Esophagus squamous epithelium (tissue), 5 donors: ENCODE measurements around the gene TAB2. TPM values are rescaled to one million over a fixed set of nuclear protein-coding genes. Genes with fewer than 3 reads are reported as not detected.

Experiments used
- DNase-seq: peaks from one replicate; lab custom pipeline; 2025; lab: John Stamatoyannopoulos, UW
- H3K27ac ChIP-seq, 4 donors: fragments of 200-600 bp; sonication (generic); one replicate each; pipeline ENCODE4 v1.5.1; 2016 to 2019; ENCODE audit warnings: mild to moderate bottlenecking in 1 of 4
- H3K27me3 ChIP-seq, 4 donors: fragments of 200-600 bp; sonication (generic); 1 replicate in 3 of 4; 2 replicates in 1 of 4; pipeline versions ENCODE4 v1.5.1 to v1.6.0; 2017 to 2021; ENCODE audit warnings: antibody characterized with exemption in 1 of 4
- H3K36me3 ChIP-seq, 3 donors: fragments of 200-600 bp; sonication (generic); one replicate each; pipeline ENCODE4 v1.5.1; 2016 to 2019
- H3K4me1 ChIP-seq, 3 donors: fragments of 200-600 bp; sonication (generic); one replicate each; pipeline ENCODE4 v1.5.1; 2017 to 2019
- H3K4me3 ChIP-seq, 4 donors: fragments of 200-600 bp; sonication (generic); 1 replicate in 3 of 4; 2 replicates in 1 of 4; pipeline ENCODE4 v1.5.1; 2016 to 2019; ENCODE audit warnings: mild to moderate bottlenecking in 2 of 4, moderate library complexity in 1 of 4
- H3K9me3 ChIP-seq, 3 donors: fragments of 200-600 bp; sonication (generic); one replicate each; pipeline ENCODE4 v1.5.1; 2016 to 2019
- CTCF ChIP-seq, 6 experiments: fragments of 450-650 bp in 4 of 6; fragments of 200-600 bp in 2 of 6; sonication (generic) in 2 of 6; IDR thresholded peaks; one replicate each; pipeline ENCODE4 v1.5.1; 2016 to 2019; ENCODE audit warnings: antibody characterized with exemption in 6 of 6, mild to moderate bottlenecking in 4 of 6, moderate library complexity in 4 of 6
- POLR2A ChIP-seq, 4 donors: fragments of 450-650 bp; IDR thresholded peaks; one replicate each; pipeline ENCODE4 v1.6.1; 2017; ENCODE audit warnings: antibody characterized with exemption in 4 of 4, mild to moderate bottlenecking in 4 of 4, moderate library complexity in 3 of 4
- WGBS, 2 donors: methylation state at CpG; one replicate each; pipeline ENCODE4 v1.1.5; 2018; 5-methylcytosine and 5-hydroxymethylcytosine counted together
- intact Hi-C: fragments of 100-400 bp; cut with DNase I; formaldehyde crosslinking; loops from one replicate; pipeline ENCODE4 v1.15.0; 2022
- total RNA-seq, 4 donors: library from RNA; depleted of rRNA; stranded (reverse); fragments of >200 nt; gene quantifications; one replicate each; pipeline ENCODE4 v1.1.0, GENCODE V29; 2016
- donor health status: DM: yes; HTN: yes; CAD: no.

Gene TAB2
- total RNA-seq, 4 donors from 2014 or later = 27.6 to 47.1 (median 31.0) TPM

GRCh38 chr6:149368065-149368464 is 50.6 kb downstream of the TAB2 start:
- Histone ChIP-seq H3K9me3 (no peaks in the 10 kb centered on the region), H3K4me3 (no peak overlapping the region), H3K27ac (no peak overlapping the region), H3K27me3 (no peaks in the 10 kb centered on the region), H3K4me1 (peaks cover 0 to 36% (median 0%) of the 10 kb centered on the region in 3 donors), H3K36me3 (peaks cover 0 to 8% (median 0%) of the 10 kb centered on the region in 3 donors)
- no peak for TF ChIP-seq CTCF (IDR thresholded peaks at IDR 0.05)
- no peak for TF ChIP-seq POLR2A (IDR thresholded peaks at IDR 0.05)
- intact Hi-C loops = no loop called here
- no peak for DNase-seq
- 80 to 82% methylated on average over 1 of the region's 1 CpG for WGBS, 2 donors

GRCh38 chr6:149371154-149371553 is 53.6 kb downstream of the TAB2 start:
- Histone ChIP-seq H3K4me3 (no peak overlapping the region), H3K27ac (no peak overlapping the region), H3K4me1 (peaks cover 0 to 5% (median 0%) of the 10 kb centered on the region in 3 donors), H3K9me3 (no peaks in the 10 kb centered on the region), H3K27me3 (no peaks in the 10 kb centered on the region), H3K36me3 (peaks cover 0 to 25% (median 0%) of the 10 kb centered on the region in 3 donors)
- no peak for DNase-seq
- intact Hi-C loops = no loop called here
- TF ChIP-seq CTCF (IDR thresholded peaks at IDR 0.05) = no peak
- no peak for TF ChIP-seq POLR2A (IDR thresholded peaks at IDR 0.05)

GRCh38 chr6:149372062-149372461 is 54.5 kb downstream of the TAB2 start:
- Histone ChIP-seq H3K4me3 (no peak overlapping the region), H3K27me3 (no peaks in the 10 kb centered on the region), H3K36me3 (peaks cover 0 to 25% (median 0%) of the 10 kb centered on the region in 3 donors), H3K27ac (no peak overlapping the region), H3K4me1 (no peaks in the 10 kb centered on the region), H3K9me3 (no peaks in the 10 kb centered on the region)
- intact Hi-C loops = no loop called here
- no peak for DNase-seq
- TF ChIP-seq CTCF (IDR thresholded peaks at IDR 0.05) (no peak), POLR2A (IDR thresholded peaks at IDR 0.05) (no peak)
- 75 to 76% methylated on average over 2 of the region's 2 CpGs for WGBS, 2 donors

- Histone ChIP-seq H3K27ac (no peak overlapping the region), H3K36me3 (peaks cover 0 to 35% (median 5%) of the 10 kb centered on the region in 3 donors), H3K4me3 (no peak overlapping the region), H3K9me3 (no peaks in the 10 kb centered on the region), H3K27me3 (no peaks in the 10 kb centered on the region), H3K4me1 (no peaks in the 10 kb centered on the region)
- DNase-seq = no peak
- TF ChIP-seq CTCF (IDR thresholded peaks at IDR 0.05) (no peak), POLR2A (IDR thresholded peaks at IDR 0.05) (no peak)
- 94 to 97% methylated on average over 2 of the region's 2 CpGs for WGBS, 2 donors
- intact Hi-C loops = no loop called here
These were observed 56.0 kb downstream of the TAB2 start for GRCh38 chr6:149373511-149373910.

- 99 to 100% methylated on average over 3 of the region's 3 CpGs for WGBS, 2 donors
- DNase-seq = no peak
- Histone ChIP-seq H3K9me3 (no peaks in the 10 kb centered on the region), H3K27ac (no peak overlapping the region), H3K4me1 (peaks cover 0 to 5% (median 0%) of the 10 kb centered on the region in 3 donors), H3K27me3 (no peaks in the 10 kb centered on the region), H3K4me3 (no peak overlapping the region), H3K36me3 (peaks cover 5 to 58% (median 9%) of the 10 kb centered on the region in 3 donors)
- intact Hi-C loops = no loop called here
- TF ChIP-seq POLR2A (IDR thresholded peaks at IDR 0.05) (no peak), CTCF (IDR thresholded peaks at IDR 0.05) (no peak)
These were observed 62.5 kb downstream of the TAB2 start for GRCh38 chr6:149379977-149380376.
